SH-SY5Y (cell line): Measurements from ENCODE around the gene ZNF804A.

Experiments
- GATA2 ChIP-seq: IDR thresholded peaks from 2 replicates; pipeline ENCODE4 v1.6.1; 2011; ENCODE audit warnings: mild to moderate bottlenecking, low read depth, low read length
- GATA3 ChIP-seq: IDR thresholded peaks from 2 replicates; pipeline ENCODE4 v1.6.1; 2011; ENCODE audit warnings: low read depth, mild to moderate bottlenecking, low read length, moderate library complexity

- no peak for TF ChIP-seq GATA2
- TF ChIP-seq GATA3 = no peak
These were observed 277.6 kb downstream of the ZNF804A start for GRCh38 chr2:184875911-184876310.
